Thyroid gland (tissue), 4 donors: ENCODE measurements around the gene NOTCH2. TPM values are rescaled to one million over a fixed set of nuclear protein-coding genes. Genes with fewer than 3 reads are reported as not detected.

ENCODE experiments used
- DNase-seq, 2 donors: peaks; one replicate each; pipeline ENCODE4 v3.0.0-alpha.2; 2019
- H3K27ac ChIP-seq, 3 donors: fragments of 200-600 bp; sonication (generic); 1 replicate in 2 of 3; 2 replicates in 1 of 3; pipeline ENCODE4 v1.5.1; 2016 to 2019; ENCODE audit warnings: mild to moderate bottlenecking in 1 of 3, moderate library complexity in 1 of 3
- H3K27me3 ChIP-seq: fragments of 200-600 bp; sonication (generic); one replicate; pipeline ENCODE4 v1.5.1; 2019
- H3K36me3 ChIP-seq, 2 donors: fragments of 200-600 bp; sonication (generic); one replicate each; pipeline ENCODE4 v1.5.1; 2016 to 2019
- H3K4me1 ChIP-seq, 2 donors: fragments of 200-600 bp; sonication (generic); one replicate each; pipeline ENCODE4 v1.5.1; 2017 to 2019
- H3K4me3 ChIP-seq, 3 donors: fragments of 200-600 bp; sonication (generic); replicated peaks in 1 of 3; 1 replicate in 2 of 3; 2 replicates in 1 of 3; pipeline ENCODE4 v1.5.1; 2016; ENCODE audit warnings: mild to moderate bottlenecking in 1 of 3
- H3K9me3 ChIP-seq: fragments of 200-600 bp; sonication (generic); one replicate; pipeline ENCODE4 v1.5.1; 2017
- POLR2A ChIP-seq, 2 donors: fragments of 450-650 bp; IDR thresholded peaks; one replicate each; pipeline ENCODE4 v1.6.1; 2017; ENCODE audit warnings: antibody characterized with exemption in 2 of 2, mild to moderate bottlenecking in 2 of 2, moderate library complexity in 1 of 2
- WGBS, 2 donors: methylation state at CpG; one replicate each; pipeline ENCODE4 v1.1.5; 2017; 5-methylcytosine and 5-hydroxymethylcytosine counted together
- intact Hi-C: fragments of 100-400 bp; cut with DNase I; formaldehyde crosslinking; loops from one replicate; pipeline ENCODE4 v1.15.1; 2023
- total RNA-seq, 4 donors: library from RNA; depleted of rRNA; stranded (reverse); fragments of >200 nt; gene quantifications; one replicate each; pipeline ENCODE4 v1.2.3, GENCODE V29; 2016
- TF ChIP-seq, protein P1 (sequence below), 6 experiments: fragments of 200-600 bp in 3 of 6; fragments of 450-650 bp in 3 of 6; sonication (generic) in 3 of 6; IDR thresholded peaks; one replicate each; pipeline ENCODE4 v1.5.1; 2016 to 2019; ENCODE audit warnings: antibody characterized with exemption in 6 of 6, mild to moderate bottlenecking in 2 of 6, inconsistent platforms in 1 of 6, moderate library complexity in 1 of 6

The NOTCH2 gene
- total RNA-seq, 4 donors from 2014 or later, result 87.2 to 142 (median 115) TPM

DNA sequence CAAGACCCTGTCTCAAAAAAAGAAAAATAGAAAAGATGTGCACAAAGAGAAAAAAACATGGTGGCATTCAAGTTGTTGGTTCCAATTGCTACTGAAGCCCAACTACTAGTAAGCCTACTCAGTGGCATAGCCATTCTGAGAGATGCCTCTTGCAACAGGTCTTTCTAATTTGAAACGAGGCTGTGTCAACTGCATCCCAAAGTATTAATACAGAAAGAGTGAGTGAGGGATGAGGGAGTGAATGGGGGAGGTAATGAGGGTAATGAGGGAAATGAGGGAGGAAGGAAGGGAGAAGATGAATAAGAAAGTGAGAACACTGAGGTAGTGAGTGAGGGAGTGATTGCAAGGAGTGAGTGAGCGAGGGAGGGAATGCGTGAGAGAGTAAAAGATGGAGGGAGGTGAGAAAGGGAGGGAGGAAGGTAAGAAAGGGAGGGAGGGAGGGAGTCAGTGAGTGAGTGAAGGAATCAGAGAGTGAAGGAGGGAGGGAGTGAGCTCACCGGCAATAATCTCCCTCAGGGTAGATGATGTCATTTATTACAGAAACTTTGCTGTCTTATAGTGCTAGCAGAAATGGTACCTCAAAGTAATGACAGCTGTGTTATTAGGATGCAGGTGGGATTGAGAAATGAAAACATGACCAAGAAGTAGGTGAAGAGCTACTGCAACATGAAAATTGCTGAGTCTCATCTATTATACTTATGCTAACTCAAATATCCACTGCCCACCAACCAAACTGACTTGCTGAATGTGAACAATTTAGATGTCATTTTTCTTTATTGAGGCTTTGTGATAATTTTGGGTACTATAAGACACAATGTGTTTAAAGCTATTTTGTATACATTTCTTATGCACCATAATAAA, 97.5 kb downstream of the NOTCH2 start:
- WGBS, 2 donors, result 92 to 94% methylated on average over 4 of the region's 4 CpGs

DNA sequence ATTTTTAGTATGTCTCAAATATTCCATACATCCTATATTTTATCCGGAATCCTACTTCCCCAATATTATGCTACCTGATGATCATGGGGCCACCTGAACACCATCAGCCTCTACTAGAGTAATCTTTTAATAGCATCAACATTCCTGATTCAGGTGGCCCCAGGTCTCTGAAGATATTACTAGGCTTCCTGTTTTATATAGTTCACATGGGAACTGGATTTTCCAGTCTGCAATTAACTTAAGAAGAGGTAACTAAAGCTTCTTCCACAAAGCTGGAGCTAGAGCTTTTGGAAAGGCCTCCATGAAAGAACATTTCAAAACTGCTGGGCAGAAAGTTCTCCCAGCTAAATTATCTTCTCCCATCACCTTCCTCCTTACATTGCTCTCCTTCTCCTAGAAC, 100.9 kb downstream of the NOTCH2 start:
- WGBS, 2 donors, result 97 to 98% methylated on average over 1 of the region's 1 CpG
- peaks cover 0 to 11% of the 10 kb centered on the region in 2 donors for H3K36me3 ChIP-seq
- TF ChIP-seq, protein P1, sequence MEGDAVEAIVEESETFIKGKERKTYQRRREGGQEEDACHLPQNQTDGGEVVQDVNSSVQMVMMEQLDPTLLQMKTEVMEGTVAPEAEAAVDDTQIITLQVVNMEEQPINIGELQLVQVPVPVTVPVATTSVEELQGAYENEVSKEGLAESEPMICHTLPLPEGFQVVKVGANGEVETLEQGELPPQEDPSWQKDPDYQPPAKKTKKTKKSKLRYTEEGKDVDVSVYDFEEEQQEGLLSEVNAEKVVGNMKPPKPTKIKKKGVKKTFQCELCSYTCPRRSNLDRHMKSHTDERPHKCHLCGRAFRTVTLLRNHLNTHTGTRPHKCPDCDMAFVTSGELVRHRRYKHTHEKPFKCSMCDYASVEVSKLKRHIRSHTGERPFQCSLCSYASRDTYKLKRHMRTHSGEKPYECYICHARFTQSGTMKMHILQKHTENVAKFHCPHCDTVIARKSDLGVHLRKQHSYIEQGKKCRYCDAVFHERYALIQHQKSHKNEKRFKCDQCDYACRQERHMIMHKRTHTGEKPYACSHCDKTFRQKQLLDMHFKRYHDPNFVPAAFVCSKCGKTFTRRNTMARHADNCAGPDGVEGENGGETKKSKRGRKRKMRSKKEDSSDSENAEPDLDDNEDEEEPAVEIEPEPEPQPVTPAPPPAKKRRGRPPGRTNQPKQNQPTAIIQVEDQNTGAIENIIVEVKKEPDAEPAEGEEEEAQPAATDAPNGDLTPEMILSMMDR (IDR thresholded peaks at IDR 0.05), result no peak
- TF ChIP-seq POLR2A (IDR thresholded peaks at IDR 0.05), result no peak

More for the DNA sequence above, 97.5 kb downstream of the NOTCH2 start:
- Histone ChIP-seq H3K4me1 (peaks cover 36 to 62% of the 10 kb centered on the region in 2 donors), H3K9me3 (no peaks in the 10 kb centered on the region), H3K27ac (peak overlapping the region; percentile 50 to 77 (median 60)), H3K4me3 (no peak overlapping the region), H3K36me3 (peaks cover 0 to 11% of the 10 kb centered on the region in 2 donors), H3K27me3 (no peaks in the 10 kb centered on the region)
- intact Hi-C loops, result no loop called here
- no peak for DNase-seq
- no peak for TF ChIP-seq POLR2A (IDR thresholded peaks at IDR 0.05)
- TF ChIP-seq, protein P1 (IDR thresholded peaks at IDR 0.05), result no peak

DNA sequence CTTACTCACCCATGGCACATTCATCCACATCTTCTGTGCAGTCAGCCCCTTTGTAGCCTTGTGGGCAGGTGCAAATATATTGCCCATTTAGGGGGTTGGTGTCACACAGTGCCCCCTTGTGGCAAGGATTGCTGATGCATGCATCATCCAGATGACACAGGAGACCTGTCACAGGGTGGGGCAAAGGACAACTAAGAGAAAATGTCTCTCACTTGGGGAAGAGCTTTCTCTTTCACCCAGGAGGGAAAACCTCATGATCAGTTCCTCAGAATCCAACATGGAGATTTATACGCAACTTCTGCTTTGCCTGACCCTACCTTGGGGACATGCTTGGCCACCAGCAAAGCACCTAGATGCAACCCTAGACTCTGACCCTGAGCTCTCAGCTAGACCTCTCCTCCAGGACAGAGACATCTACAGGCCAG, 101.4 kb downstream of the NOTCH2 start:
- Histone ChIP-seq H3K4me3 (no peak overlapping the region), H3K27ac (peak overlapping the region in 2 of 3 donors; percentile 18 to 46), H3K9me3 (no peaks in the 10 kb centered on the region), H3K36me3 (peaks cover 0 to 11% of the 10 kb centered on the region in 2 donors), H3K27me3 (no peaks in the 10 kb centered on the region), H3K4me1 (peaks cover 53 to 62% of the 10 kb centered on the region in 2 donors)
- intact Hi-C loops, result no loop called here
- no peak for TF ChIP-seq POLR2A (IDR thresholded peaks at IDR 0.05)
- TF ChIP-seq, protein P1 (IDR thresholded peaks at IDR 0.05), result peak; percentile 18 to 53 (median 45)
- WGBS, 2 donors, result 92 to 100% methylated on average over 1 of the region's 1 CpG
- DNase-seq, result peak; percentile 49 to 54

More for the DNA sequence above, 100.9 kb downstream of the NOTCH2 start:
- no peak for DNase-seq
- Histone ChIP-seq H3K27ac (peak overlapping the region; percentile 7 to 46 (median 18)), H3K27me3 (no peaks in the 10 kb centered on the region), H3K4me3 (no peak overlapping the region), H3K4me1 (peaks cover 52 to 63% of the 10 kb centered on the region in 2 donors), H3K9me3 (no peaks in the 10 kb centered on the region)
- intact Hi-C loops, result no loop called here

DNA sequence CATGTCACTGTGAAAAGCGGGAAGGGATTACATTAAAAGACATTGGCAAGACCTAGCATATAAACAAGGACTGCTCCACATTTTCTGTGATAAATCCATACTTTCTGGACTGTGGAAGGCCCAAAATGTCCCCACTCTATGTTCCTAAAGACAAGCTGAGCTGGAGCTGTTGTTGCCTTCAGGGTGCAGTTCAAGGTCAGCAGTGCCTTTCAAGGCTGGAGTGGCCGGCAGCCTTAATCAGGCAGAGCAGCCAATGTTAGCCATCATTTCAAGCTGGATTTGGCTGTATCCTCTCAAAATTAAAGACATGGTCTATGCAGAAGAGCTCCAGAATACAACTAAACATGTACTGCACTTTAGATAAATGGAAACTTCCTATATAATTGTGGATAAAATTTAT, 102.8 kb downstream of the NOTCH2 start:
- 76 to 93% methylated on average over 2 of the region's 2 CpGs for WGBS, 2 donors
- TF ChIP-seq POLR2A (IDR thresholded peaks at IDR 0.05), result no peak
- TF ChIP-seq, protein P1 (IDR thresholded peaks at IDR 0.05), result no peak
- Histone ChIP-seq H3K9me3 (no peaks in the 10 kb centered on the region), H3K27me3 (no peaks in the 10 kb centered on the region), H3K27ac (peak overlapping the region in 2 of 3 donors; percentile 37 to 88), H3K4me1 (peaks cover 63% of the 10 kb centered on the region in 2 donors), H3K4me3 (no peak overlapping the region), H3K36me3 (peaks cover 0 to 11% of the 10 kb centered on the region in 2 donors)
- intact Hi-C loops, result no loop called here
- no peak for DNase-seq

DNA sequence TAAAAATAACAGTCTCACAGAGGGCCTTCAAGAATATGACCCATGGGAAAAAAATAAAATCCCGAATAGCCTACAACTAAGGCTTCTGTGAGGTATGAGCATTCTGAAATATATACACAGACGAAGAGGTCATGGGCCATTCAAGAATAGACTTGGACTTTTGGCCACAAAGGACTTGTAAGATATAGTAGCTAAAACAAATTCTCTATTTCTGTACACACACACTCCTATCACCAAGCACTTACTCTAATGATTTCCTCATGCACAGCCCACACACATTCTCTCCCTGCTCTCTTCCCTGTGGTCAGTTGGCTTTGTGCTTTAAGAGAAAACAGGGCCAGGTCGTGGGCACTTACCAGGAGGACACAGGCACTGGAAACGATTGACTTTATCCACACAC, 103.4 kb downstream of the NOTCH2 start:
- DNase-seq, result peak; percentile 34 to 37
- 44 to 45% methylated on average over 4 of the region's 4 CpGs for WGBS, 2 donors
- peaks cover 0 to 11% of the 10 kb centered on the region in 2 donors for H3K36me3 ChIP-seq
- intact Hi-C loops, result no loop called here
- peak overlapping the region; percentile 37 to 88 (median 37) for H3K27ac ChIP-seq
- peaks cover 68 to 70% of the 10 kb centered on the region in 2 donors for H3K4me1 ChIP-seq
- H3K9me3 ChIP-seq, result no peaks in the 10 kb centered on the region
- TF ChIP-seq, protein P1 (IDR thresholded peaks at IDR 0.05), result no peak
- no peak for TF ChIP-seq POLR2A (IDR thresholded peaks at IDR 0.05)
- no peak overlapping the region for H3K4me3 ChIP-seq
- H3K27me3 ChIP-seq, result no peaks in the 10 kb centered on the region
